ENCODE results near the gene BUB3.

The BUB3 gene, protein sequence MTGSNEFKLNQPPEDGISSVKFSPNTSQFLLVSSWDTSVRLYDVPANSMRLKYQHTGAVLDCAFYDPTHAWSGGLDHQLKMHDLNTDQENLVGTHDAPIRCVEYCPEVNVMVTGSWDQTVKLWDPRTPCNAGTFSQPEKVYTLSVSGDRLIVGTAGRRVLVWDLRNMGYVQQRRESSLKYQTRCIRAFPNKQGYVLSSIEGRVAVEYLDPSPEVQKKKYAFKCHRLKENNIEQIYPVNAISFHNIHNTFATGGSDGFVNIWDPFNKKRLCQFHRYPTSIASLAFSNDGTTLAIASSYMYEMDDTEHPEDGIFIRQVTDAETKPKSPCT

DNA sequence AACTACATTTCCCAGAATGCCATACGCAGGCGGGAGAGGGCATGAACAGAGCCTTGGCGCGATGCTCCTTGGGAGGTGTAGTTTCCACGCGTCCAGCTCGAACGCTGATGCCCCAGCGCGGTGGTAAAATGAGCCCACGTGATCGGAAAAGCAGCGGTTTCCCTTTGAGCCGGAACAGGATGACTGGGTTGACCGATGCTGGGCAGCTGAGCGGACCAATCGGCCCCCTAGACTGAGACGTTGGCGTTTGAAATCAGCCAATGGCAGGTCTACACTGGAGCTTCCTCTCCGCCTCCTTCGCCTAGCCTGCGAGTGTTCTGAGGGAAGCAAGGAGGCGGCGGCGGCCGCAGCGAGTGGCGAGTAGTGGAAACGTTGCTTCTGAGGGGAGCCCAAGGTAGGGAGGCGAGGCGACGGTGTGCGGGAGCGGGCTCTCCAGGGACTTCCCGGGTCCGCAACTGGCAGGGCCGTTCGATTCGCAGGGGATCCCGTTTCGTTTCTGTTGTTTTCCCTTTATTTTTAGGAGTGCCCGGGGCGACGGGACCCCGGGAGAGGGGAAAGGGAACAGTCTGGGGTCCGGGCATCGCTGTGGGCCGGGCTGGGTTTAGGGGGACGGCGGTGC is at the start of gene BUB3:
TSS of gene BUB3 (plus strand) at position 311 of the 619 bp plus-strand sequence. CDS start 516 bp downstream, outside the sequence.
- DNase-seq: peak; percentile 99

DNA sequence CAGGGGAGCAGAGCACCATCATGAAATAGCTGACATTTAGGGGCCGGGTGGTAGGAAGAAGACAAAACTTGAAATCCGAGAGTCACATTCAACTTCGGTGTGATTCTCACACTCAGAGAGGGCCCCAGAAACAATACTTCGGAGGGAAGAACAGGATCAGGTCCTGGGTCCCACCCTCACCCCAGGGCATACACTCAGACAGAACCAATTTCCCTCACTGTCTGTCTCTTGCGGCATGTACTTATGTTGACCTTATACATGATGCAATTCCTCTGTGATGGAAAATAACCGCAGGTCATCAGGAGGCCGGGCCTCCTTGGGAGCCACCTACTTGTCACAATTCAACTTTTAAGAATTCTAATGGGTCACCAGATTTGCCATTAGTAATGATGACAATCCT is 44.7 kb upstream of the BUB3 start:
- no peak for DNase-seq

DNA sequence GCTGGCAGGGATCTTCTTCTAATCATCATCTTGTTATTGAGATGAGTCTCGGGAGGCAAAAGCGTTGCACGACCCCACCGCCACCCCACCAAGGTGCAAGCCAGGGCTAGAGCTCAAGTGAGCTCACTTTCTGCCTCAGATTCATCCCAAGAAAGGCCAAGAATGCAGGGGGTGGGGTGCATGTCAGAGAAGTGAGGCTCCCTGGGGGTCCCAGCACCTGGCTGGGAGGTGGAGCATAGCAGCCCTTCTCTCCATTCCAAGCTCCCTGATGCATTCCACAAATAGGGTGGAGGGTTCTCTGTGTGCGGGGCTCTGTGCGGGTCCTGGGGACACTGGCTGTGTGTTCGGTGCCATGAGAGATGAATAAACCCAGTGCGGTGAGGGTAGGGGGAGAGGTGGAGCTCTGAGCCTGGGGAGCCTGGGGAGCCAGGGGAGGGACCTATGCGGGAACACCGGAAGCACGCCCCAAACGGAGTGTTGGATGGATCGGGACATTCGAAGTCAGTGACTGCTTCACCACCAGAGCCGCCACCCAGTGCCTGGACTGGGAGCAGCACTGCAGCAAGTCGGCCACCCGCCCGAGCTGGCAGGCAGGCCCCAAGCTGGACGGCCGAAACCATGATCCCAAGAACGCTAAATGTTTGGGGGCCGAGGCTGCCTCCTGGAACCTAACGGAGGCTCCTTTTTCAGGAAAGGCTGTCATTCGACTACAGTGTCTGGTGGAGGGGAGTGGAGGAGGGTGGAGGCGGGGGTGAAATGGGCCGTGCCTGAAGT is 36.4 kb upstream of the BUB3 start:
- DNase-seq: peak; percentile 32

DNA sequence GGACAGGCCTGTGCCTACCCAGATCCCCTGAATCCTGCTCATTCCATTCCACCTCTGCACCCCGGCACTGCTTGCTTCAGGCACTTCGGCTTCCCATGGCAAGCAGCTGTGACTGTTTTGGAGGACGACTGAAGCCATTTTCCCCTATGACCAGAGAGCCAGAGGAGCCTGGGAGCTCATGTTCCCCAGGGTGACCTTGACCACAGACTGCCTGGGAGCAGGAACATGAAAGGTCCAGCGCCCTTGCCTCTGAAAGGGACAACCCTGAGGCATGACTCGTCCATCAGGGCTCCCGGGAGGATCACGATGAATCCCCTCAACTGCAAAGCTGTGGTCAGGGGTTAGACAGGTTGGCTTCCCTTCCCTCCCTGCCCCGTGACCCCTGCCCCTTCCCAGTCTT is 35.1 kb upstream of the BUB3 start:
- DNase-seq: no peak

DNA sequence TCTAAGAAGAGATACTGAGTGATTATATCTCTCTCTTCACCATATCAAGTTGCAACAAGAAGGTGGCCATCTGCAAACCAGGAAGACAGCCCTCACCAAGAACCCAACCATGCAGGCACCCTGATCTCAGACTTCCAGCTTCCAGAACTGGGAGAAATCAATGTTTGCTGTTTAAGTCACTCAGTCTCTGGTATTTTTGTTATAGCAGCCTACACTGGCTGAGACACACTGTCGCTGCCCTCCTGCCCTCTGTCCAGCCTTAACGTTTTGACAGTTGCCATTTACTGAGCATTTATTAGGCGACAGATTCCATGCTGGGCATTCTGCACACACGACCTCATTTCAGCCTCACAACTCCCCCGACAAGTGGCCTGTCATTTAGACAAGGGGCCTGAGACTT is 28.0 kb upstream of the BUB3 start:
- DNase-seq: no peak

DNA sequence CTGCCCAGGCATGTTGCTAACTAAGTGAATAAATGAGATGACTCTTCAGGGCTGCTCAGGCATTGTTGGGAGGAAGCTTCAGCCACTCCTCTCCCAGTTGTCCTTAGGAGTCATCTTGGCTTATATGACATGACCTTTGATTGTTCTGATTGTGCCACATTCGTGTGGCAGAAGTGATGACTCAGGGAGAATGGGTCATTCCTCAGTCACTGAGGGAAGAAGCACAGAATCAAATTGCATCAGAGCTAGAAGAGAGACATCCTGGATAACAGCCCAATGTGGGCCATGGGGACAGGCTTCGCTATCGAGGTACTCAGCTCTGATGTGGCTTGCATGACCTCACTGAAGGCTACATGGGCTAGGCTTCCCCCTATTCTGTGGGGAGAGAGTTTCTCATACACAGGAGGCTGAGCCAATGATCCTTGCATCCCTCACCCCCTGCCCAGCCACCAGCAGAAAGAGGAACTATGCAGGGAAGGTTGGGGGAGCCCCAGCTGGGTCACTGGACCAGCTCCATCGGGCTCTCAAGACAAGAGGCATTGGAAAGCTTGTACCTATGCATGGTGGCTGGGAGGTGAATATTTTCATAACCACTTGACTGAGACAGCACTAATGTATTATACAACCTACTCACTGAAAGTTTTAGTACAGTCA is 24.5 kb upstream of the BUB3 start:
- no peak for DNase-seq

DNA sequence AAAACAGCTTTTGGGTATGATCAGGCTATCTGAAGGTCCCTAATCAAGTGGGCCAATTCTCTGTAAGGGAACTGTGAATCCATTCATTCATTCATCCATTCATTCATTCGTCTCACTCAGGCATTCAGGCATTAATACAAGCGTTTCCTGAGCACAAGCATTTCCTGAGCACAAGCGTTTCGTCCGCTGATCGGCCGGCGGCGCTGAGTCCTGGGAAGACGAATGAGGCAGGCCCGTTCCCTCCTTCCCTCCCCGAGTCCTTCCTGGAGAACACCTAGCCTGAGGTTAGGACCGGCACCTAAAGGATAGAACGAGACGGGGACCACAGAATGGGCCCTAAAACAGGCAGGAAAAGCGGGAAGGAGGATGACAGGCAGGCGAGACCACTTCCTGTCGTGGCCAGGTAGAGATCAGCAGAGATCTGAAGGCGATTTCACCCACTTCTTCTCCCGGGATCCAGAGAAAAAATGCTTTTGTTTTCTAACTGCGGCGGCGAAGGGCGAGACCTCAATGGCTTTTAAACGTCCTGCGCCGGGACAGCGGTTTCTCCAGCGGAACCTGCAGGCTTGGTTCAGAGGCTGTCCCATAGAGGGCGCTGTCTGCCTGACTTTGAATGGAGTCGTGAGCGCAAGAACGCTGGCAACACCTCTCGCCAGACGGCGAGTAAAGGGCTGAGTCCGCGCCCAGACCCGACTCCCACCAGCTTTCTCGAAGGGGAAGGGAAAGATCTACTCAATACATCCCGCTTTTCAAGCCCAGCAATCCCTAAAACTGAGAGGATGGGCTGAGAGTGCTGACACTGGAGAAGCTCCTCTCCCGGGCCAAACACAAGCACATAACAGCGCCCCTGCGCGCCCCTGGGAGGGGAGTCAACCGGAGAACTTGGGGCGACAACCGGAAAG is 21.4 kb upstream of the BUB3 start:
- peak; percentile 87 for DNase-seq

DNA sequence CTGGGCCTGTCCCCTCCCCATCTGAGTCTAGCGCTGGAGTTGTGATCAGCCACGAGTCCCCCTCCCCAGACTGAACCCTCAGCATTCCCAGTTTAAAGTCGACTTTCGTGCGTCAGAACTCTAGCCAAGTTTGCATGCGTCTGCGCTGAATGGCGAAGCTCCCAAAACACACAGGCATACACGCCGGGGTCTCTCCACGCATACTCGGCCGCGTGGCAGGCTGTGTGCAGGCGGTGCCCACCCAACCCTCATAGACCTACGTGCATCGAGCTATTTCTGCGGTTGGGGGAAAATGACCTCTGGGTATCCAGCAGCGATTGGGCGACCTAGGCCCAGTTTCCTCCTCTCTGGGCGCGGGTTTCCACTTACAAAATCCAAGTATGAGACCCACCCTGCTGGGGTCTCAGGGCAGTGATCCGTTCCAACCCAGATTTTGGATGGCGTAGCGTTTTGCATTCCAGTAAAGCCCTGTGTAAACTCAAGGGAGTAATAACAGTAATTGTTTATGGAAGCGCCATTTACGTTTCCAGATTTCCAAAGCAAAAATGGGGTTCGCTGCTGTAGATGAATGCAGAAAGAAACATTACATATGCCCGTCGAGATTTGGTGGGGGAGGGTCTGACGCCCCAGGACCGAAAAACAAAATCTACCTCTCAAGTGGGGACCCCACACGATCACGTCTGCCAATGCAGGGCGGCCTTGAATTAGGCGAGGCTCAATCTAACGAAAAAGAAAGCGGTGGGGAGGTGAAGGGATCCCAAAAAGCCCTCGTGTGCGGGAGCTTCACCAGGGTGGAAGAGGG is 20.5 kb upstream of the BUB3 start:
- peak; percentile 35 for DNase-seq

DNA sequence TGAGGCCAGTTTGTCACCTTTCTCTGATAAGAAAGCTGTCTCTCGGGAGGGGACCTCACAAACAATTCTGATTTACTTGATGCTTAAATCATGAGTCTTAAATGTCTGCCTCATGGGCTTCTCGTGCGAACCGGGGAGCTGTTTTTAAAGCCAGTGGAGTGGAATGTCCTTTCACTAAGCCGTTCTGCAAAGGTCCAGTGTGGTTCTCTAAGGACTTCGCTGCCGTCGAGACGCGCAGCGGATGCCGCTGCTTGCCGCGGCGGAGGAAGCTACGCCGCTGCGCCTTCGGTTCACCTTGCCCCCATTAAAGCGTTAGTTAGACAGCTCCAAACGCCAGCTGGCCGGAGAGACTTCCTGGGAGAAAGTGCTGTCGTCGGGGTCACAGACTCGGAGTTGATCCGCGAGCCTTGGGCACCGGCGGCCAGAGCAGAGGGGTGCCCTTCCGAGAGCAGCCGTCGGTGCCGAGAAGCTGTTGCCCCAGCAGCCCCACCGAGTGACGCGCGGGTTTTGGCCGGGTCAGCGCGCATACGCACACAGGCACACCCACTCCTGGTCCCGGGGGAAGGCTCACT is 19.8 kb upstream of the BUB3 start:
- peak; percentile 33 for DNase-seq

DNA sequence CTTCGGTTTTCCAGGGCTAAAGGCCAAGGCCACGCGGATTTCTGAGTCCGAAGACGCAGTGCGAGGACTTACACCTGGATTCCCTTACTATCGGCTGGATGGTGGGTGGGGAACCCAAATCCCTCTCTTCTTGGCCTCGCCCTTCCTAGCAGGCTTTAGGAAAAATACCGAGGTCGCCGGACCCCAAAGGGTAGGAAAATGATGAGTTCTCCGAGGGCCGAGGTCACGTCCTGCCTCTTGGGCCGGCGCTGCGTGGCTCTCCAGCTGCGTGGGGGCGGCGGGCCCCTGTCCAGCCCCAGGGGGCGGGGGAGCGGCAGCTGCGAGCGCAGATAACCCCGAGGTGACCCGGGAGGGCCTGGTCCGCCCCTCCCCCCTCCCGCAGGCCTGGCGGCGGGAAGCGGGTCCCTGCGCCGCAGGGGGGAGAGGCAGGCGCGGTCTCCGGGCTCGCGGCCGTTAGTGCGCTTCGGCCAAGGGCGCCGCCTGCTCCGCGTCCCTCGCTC is 19.2 kb upstream of the BUB3 start:
- peak; percentile 30 for DNase-seq

DNA sequence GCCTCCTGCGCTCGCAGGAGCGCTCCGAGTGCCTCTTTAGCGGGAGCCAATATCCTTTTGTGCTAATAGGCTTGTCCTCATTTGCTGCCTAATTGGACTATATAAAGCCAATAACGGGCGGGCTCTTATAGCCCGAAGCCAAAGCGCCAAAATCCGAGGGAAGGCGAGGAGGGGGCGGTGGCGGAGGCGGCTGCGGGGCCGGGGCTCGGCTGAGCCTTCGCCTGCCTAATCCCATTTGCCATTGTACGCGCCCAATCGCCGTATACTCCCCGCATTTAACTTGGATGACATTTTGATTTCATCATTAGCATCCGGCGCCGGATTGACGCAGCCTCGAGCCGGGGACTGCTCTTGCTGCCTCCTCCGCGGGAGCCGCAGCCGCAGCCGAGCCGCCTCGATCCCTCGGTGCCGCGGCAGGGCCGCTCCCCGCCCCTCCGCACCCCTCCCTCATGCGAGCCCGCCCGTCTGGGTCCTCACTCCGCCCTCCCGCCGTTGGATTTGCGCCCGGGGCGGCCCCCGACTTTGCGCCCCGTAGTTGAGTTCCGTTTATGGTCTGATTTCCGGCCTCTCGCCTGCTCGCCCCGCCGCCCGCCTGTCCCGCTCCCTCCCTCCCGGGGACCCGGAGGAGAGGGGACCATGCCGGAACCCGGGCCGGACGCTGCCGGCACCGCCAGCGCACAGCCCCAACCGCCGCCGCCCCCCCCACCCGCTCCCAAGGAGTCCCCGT is 18.6 kb upstream of the BUB3 start, which contains the start of gene HMX3:
TSS of gene HMX3 (plus strand) at position 556 of the 727 bp plus-strand sequence. CDS start at position 637, 81 bp downstream.
- peak; percentile 27 for DNase-seq

DNA sequence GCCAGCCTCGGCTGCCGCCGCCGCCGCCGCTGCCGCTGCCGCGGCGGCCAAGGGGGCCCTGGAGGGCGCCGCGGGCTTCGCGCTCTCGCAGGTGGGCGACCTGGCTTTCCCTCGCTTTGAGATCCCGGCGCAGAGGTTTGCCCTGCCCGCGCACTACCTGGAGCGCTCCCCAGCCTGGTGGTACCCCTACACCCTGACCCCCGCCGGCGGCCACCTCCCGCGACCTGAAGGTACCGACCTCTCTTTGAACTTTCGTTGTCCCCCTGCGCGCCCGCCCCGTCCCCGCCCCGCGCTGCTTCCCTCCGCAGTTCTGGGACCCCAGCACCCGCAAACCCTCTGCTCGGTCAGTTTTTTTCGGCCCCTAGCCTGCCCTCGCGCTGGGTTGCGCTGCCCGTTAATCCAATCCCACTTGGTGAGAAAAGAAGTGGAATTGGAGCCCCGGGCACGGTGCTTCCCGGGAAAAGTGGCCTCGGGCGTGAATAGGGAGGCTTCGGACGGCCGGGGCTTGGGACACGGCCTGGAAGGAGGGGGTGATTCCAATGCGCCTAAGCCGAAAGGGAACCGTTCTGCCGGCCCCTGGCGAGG is 17.9 kb upstream of the BUB3 start:
- peak; percentile 21 for DNase-seq

DNA sequence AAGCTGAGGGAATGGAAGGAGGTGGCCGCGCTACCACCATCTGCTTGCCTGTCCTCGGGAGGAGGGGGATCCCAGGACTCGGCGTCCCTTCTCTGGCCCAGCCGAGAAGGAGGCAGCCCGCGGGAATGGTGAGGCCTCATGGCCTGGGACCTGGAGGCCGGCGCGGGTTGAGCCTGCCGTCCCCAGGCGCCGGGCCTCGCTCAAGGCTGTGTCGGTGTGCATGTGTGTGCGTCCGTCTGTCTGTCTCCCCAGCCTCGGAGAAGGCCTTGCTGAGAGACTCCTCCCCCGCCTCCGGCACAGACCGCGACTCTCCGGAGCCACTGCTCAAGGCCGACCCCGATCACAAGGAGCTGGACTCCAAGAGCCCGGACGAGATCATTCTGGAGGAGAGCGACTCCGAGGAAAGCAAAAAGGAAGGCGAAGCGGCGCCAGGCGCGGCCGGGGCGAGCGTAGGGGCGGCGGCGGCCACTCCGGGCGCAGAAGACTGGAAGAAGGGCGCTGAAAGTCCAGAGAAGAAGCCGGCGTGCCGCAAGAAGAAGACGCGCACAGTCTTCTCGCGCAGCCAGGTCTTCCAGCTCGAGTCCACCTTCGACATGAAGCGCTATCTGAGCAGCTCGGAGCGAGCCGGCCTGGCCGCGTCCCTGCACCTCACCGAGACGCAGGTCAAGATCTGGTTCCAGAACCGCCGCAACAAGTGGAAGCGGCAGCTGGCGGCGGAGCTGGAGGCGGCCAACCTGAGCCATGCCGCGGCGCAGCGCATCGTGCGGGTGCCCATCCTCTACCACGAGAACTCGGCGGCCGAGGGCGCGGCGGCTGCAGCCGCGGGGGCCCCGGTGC is 17.2 kb upstream of the BUB3 start:
- DNase-seq: peak; percentile 30

DNA sequence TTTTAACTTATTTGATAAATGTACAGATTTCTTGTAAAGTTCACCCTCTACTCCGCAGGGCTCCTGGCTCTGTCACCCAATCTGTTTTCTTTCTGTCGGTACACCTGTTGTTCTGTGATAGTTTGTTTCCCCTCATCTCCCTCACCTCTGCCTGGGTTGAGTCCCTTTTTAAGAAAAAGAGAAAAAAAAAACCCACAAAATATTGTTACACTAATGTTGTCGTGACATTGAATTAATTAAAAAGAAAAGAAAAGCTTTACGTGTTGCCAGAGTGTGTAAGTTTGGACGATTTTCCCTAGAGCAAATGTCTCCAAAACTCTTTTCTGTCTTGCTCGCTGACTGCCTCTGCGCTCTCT is 15.1 kb upstream of the BUB3 start:
- DNase-seq: no peak

DNA sequence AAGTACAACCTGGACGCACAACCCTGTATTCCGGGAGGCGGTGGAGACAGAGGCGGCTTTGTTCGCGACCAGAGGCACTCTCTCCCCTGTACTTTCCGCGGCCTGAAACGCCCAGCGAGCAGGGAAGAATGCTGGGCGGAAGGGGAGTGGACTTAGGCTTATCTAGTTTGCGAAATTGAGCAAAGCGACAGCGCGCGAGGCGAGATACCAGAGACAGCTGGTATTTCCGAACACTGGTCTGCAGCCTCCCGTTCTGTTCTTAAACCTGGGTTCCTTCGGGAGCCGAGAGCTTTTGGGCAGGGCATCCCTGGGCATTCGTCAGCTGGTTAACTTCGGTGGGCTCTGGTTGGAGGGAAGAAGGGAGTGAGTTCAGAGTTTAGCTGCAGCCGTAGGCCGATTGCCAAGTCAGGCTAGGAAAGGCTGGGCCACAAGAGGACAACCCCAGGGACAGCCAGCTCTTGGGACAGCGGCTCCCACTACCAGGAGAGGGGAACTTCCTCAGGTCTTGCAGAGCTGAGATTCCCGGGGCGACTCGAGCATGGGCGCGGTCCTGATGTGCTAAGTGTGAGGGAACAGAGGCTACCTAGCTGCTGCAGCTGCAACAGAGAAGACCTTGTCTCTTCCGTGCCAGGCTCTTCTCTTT is 14.6 kb upstream of the BUB3 start:
- DNase-seq: no peak

DNA sequence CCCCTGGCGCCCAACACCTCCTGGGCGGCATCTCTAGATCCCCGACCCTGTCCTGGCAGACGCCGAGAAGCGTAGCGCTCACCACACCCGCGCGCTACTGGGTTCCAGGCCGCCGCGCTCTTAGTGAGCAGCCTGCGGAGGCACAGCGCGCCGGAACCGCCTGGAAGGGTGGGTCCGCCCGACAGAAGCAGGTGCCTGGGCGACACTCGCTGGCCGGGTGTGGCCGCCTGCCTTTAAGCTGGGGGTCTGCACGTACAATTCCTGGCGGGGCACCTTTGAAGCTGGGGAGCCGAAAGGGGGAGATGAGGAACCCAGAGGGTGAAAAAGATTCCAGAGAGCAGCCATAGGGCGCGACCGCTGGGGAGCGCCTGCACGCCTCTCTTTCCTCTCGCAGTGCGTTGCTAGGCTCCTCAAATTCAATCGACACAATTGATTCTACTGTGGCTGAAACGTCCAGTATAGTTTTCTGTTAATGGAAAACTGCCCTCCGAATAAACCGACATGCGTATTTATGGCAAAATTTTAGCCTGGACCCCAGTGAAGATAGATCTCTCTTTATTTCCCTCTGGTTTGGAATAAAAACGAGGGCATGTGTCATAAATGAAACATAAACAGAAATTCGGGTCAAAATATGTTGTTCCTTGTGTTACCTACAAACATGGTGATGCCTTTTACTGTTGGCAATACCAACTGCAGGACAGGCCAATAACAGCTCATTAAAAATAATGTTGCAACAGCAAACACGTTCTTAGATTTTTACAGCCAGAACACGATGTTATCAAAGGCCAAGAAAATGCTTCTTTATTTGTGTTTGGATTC is 13.8 kb upstream of the BUB3 start:
- no peak for DNase-seq

DNA sequence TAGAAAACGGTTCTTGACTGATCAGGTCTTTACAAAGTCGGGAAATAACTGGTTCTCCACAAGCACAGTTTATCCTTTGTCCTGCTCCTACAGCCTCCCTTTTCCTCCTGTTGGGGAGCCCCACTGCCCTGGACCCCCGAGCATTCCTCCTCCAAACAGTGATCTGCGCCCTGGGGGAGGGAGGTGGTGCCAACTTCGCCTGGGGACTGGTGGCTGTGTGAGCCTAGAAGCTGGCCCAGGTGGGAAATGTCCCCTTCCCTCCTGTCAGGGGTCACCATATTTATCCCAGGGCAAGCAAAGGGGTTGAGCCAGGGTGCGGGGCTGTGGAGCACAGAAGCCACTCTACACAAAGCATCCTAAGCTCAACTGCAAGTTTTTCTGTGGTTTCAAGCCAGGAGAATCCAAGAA is 13.2 kb upstream of the BUB3 start:
- no peak for DNase-seq
